HepG2 (cell line): ENCODE results near the gene RIBC1. TPM values are rescaled to one million over a fixed set of nuclear protein-coding genes. Genes with fewer than 3 reads are reported as not detected.
A peak's percentile ranks its signal among the peaks of the same experiment; 100 is the strongest.

ENCODE experiments used
- CREB1 ChIP-seq, 2 experiments: fragments of 450-650 bp in 1 of 2; IDR thresholded peaks; 2 replicates each; pipeline ENCODE4 v1.6.1; 2016 to 2017; ENCODE audit warnings: control low read depth in 1 of 2, mild to moderate bottlenecking in 1 of 2, missing compliant biosample characterization in 1 of 2, missing genetic modification characterization in 1 of 2
- CTCF ChIP-seq: sonication (generic); formaldehyde crosslinking; IDR thresholded peaks from 2 replicates; pipeline ENCODE4 v1.5.0; 2020; ENCODE audit warnings: mild to moderate bottlenecking, missing genetic modification reagents, moderate library complexity
- HNRNPLL ChIP-seq: fragments of 200-400 bp; formaldehyde crosslinking; IDR thresholded peaks from 2 replicates; pipeline ENCODE4 v1.6.1; 2017; ENCODE audit warnings: mild to moderate bottlenecking, low read depth, low read length; ENCODE audit not compliant: poor library complexity, severe bottlenecking
- IKZF4 ChIP-seq: sonication (generic); formaldehyde crosslinking; IDR thresholded peaks from 2 replicates; pipeline ENCODE4 v1.5.1; 2020; ENCODE audit warnings: borderline replicate concordance, mild to moderate bottlenecking, low read depth, missing genetic modification reagents; ENCODE audit errors: not compliant biosample characterization
- KDM3A ChIP-seq: IDR thresholded peaks from 2 replicates; pipeline ENCODE4 v1.6.1; 2018; ENCODE audit warnings: low read depth, missing compliant biosample characterization
- NFYB ChIP-seq: sonication (generic); formaldehyde crosslinking; IDR thresholded peaks from 2 replicates; pipeline ENCODE4 v1.4.0; 2020; ENCODE audit warnings: missing genetic modification reagents
- NFYC ChIP-seq: IDR thresholded peaks from 2 replicates; pipeline ENCODE4 v1.6.1; 2016; ENCODE audit warnings: missing genetic modification reagents, missing compliant biosample characterization
- PAX8 ChIP-seq: sonication (generic); formaldehyde crosslinking; IDR thresholded peaks from 2 replicates; pipeline ENCODE4 v1.8.0; 2022; ENCODE audit warnings: mild to moderate bottlenecking, missing genetic modification reagents, borderline replicate concordance
- PHF8 ChIP-seq: sonication (generic); formaldehyde crosslinking; IDR thresholded peaks from 2 replicates; pipeline ENCODE4 v1.5.0; 2020; ENCODE audit warnings: missing genetic modification reagents
- RBFOX2 ChIP-seq: fragments of 200-400 bp; formaldehyde crosslinking; IDR thresholded peaks from 2 replicates; pipeline ENCODE4 v1.6.1; 2017; ENCODE audit warnings: low read depth, mild to moderate bottlenecking, low read length
- TFDP2 ChIP-seq: sonication (generic); formaldehyde crosslinking; IDR thresholded peaks from 2 replicates; pipeline ENCODE4 v1.4.0; 2020; ENCODE audit warnings: missing genetic modification reagents
- ZBTB1 ChIP-seq: sonication (generic); formaldehyde crosslinking; IDR thresholded peaks from 2 replicates; pipeline ENCODE4 v1.4.0; 2020; ENCODE audit warnings: missing genetic modification reagents, borderline replicate concordance
- ZNF12 ChIP-seq: sonication (generic); formaldehyde crosslinking; IDR thresholded peaks from 2 replicates; pipeline ENCODE4 v1.5.0; 2020; ENCODE audit warnings: missing genetic modification reagents
- ZNF703 ChIP-seq: sonication (generic); formaldehyde crosslinking; IDR thresholded peaks from 2 replicates; pipeline ENCODE4 v1.5.1; 2020; ENCODE audit warnings: missing genetic modification reagents, mild to moderate bottlenecking, moderate library complexity, borderline replicate concordance
- polyA plus RNA-seq, 8 experiments: library from polyadenylated mRNA; depleted of rRNA in 3 of 8; stranded (reverse) in 7 of 8; unstranded in 1 of 8; fragments of >200 nt; fragmentation: Illumina TruSeq in 4 of 8; extraction: Trizol in 4 of 8; gene quantifications; 2 replicates each; pipeline versions ENCODE4 v1.2.1 to v1.2.3, GENCODE V29; 2011 to 2016; ENCODE audit warnings: low read depth in 4 of 8, missing spikeins in 1 of 8, mixed read lengths in 1 of 8; ENCODE audit not compliant: insufficient read depth in 1 of 8
- total RNA-seq, 5 experiments: library from RNA; depleted of rRNA; stranded (reverse); fragments of >200 nt; fragmentation: Illumina TruSeq; extraction: Trizol; gene quantifications; 2 replicates each; pipeline ENCODE4 v1.2.3, GENCODE V29; 2016; ENCODE audit warnings: low read depth in 1 of 5
- TF ChIP-seq, protein P1 (sequence below): IDR thresholded peaks from 2 replicates; pipeline ENCODE4 v1.6.1; 2018; ENCODE audit warnings: missing genetic modification reagents, mild to moderate bottlenecking, missing compliant biosample characterization
- TF ChIP-seq, protein P2 (sequence below): sonication (generic); formaldehyde crosslinking; IDR thresholded peaks from 2 replicates; pipeline ENCODE4 v1.4.0; 2020; ENCODE audit warnings: mild to moderate bottlenecking, missing genetic modification reagents
- TF ChIP-seq, protein P3 (sequence below): sonication (generic); formaldehyde crosslinking; IDR thresholded peaks from 2 replicates; pipeline ENCODE4 v1.4.0; 2020; ENCODE audit warnings: low read depth, mild to moderate bottlenecking, missing genetic modification reagents

The RIBC1 gene
- total and polyA plus RNA-seq, 2 of the 13 experiments (the other 11 are each of a cell fraction or from before 2014, with no cell fraction given): 0.55 TPM; not detected in 1

DNA sequence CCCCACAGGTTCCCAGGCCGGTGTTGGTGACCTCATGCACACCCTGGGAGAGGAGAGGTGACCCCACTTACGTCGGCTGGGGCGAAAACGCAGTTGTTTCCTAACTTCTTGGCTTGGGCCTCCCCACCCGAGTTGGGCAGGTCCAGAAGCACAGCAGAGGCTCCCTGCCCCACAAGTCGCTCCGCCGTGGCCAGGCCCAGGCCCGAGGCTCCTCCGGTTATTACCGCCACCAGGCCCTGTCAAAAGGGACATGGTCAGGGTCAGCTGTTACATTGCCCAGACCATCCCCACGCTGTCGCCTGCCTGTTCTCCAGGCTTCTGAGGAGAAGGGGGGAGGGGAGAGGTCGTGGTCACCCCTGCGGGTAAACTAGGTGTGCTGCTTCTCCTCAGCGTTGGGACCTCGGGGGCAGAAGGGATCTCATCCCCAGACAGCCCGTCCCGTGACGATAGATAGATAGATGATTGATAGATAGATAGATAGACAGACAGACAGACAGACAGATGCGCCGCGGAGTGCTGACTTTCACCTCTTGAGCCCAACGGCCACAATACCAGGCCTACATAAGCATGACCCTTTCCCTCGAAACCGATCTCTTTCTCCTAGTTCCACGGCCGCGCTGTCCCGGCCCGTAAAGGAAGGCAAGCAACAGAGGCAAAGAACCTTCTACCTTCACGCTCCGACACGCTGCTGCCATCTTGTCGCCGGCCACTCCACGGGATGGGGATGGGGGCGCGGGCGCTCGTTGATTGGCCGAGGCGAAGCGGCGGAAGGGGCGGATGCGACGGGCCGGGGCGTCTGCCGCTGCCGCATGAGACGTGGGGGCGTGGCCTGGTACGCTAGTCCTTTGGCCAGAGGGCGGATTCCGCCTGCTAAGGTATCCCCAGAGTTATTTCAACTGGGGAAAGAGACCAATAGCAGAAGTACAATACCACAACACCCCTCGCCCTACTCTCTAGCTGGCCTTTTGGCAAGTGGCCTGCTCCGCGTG lies 11.3 kb downstream of the RIBC1 start, which contains the start of gene HSD17B10 (continued):
- TF ChIP-seq CTCF (CRISPR knock-in tag) (peak; percentile 7; the same call in 1 of the 2 replicates), PAX8 (CRISPR knock-in tag) (no peak), ZNF703 (CRISPR knock-in tag) (no peak), PHF8 (CRISPR knock-in tag) (peak; percentile 77), KDM3A (CRISPR knock-in tag) (no peak), NFYC (CRISPR knock-in tag) (peak; percentile 81), ZNF12 (CRISPR knock-in tag) (no peak), ZBTB1 (no peak), NFYB (CRISPR knock-in tag) (peak; percentile 79), RBFOX2 (peak; percentile 72), CREB1 (IDR thresholded peaks at IDR 0.05) (peak; percentile 13; the same call in 1 of the 2 replicates), CREB1 (CRISPR knock-in tag; IDR thresholded peaks at IDR 0.05) (no peak), IKZF4 (CRISPR knock-in tag) (peak; percentile 39), TFDP2 (CRISPR knock-in tag) (peak; percentile 43; the same call in 1 of the 2 replicates), HNRNPLL (peak; percentile 35)
- TF ChIP-seq, protein P1, sequence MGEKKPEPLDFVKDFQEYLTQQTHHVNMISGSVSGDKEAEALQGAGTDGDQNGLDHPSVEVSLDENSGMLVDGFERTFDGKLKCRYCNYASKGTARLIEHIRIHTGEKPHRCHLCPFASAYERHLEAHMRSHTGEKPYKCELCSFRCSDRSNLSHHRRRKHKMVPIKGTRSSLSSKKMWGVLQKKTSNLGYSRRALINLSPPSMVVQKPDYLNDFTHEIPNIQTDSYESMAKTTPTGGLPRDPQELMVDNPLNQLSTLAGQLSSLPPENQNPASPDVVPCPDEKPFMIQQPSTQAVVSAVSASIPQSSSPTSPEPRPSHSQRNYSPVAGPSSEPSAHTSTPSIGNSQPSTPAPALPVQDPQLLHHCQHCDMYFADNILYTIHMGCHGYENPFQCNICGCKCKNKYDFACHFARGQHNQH (CRISPR knock-in tag): 0 out of 2 replicates have a peak, but pooled peaks have one; percentile 16
- TF ChIP-seq, protein P2, sequence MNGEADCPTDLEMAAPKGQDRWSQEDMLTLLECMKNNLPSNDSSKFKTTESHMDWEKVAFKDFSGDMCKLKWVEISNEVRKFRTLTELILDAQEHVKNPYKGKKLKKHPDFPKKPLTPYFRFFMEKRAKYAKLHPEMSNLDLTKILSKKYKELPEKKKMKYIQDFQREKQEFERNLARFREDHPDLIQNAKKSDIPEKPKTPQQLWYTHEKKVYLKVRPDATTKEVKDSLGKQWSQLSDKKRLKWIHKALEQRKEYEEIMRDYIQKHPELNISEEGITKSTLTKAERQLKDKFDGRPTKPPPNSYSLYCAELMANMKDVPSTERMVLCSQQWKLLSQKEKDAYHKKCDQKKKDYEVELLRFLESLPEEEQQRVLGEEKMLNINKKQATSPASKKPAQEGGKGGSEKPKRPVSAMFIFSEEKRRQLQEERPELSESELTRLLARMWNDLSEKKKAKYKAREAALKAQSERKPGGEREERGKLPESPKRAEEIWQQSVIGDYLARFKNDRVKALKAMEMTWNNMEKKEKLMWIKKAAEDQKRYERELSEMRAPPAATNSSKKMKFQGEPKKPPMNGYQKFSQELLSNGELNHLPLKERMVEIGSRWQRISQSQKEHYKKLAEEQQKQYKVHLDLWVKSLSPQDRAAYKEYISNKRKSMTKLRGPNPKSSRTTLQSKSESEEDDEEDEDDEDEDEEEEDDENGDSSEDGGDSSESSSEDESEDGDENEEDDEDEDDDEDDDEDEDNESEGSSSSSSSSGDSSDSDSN (CRISPR knock-in tag): 0 out of 2 replicates have a peak, but pooled peaks have one; percentile 16
- TF ChIP-seq, protein P3, sequence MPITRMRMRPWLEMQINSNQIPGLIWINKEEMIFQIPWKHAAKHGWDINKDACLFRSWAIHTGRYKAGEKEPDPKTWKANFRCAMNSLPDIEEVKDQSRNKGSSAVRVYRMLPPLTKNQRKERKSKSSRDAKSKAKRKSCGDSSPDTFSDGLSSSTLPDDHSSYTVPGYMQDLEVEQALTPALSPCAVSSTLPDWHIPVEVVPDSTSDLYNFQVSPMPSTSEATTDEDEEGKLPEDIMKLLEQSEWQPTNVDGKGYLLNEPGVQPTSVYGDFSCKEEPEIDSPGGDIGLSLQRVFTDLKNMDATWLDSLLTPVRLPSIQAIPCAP: no peak
